ENCODE data around the gene COL6A3.

COL6A3 gene

GRCh38 chr2:237413777-237414661 is at the start of gene COL6A3:
COL6A3 (minus strand) TSS chr2:237414164; CDS start chr2:237396817, 17,347 bp downstream.
- Histone ChIP-seq H3K4me3 (ENCODE audit: low read depth, low read length) (no peak within 1 kb of the TSS), H3K36me3 (ENCODE audit: control insufficient read depth in 2 of 2, insufficient read depth in 1 of 2, low read length in 2 of 2) (no peaks in the 10 kb centered on the region), H3K4me1 (ENCODE audit: control insufficient read depth, insufficient read depth, low read length) (no peaks in the 10 kb centered on the region), H3K27ac (ENCODE audit: extremely low read depth, low read depth, low read length) (no peak within 1 kb of the TSS), H3K9me3 (ENCODE audit: control insufficient read depth, insufficient read depth, low read depth, low read length) (no peaks in the 10 kb centered on the region)
- peak; percentile 51 for TF ChIP-seq ZNF335 (tag by site-specific recombination; conservative IDR thresholded peaks at IDR 0.05)
- TF ChIP-seq ZNF239 (tag by site-specific recombination; IDR thresholded peaks at IDR 0.05): no peak
- peak; percentile 45 for TF ChIP-seq ZFHX2 (tag by site-specific recombination; conservative IDR thresholded peaks at IDR 0.05)
- TF ChIP-seq ZNF398 (tag by site-specific recombination; IDR thresholded peaks at IDR 0.05): peak; percentile 72
- 0 out of 2 replicates have a peak, but pooled peaks have one; percentile 12 for TF ChIP-seq EGR2 (tag by site-specific recombination; IDR thresholded peaks at IDR 0.05; ENCODE audit: low read depth)
- POLR2A ChIA-PET: interaction anchor here (1.2 kb wide), 1 partner anchor 62 kb away, joined by 6 read pairs; no protein-coding TSS in a partner anchor
- CTCF ChIA-PET: interaction anchor here (0.7 to 1.9 kb wide), 5 partner anchors 8 to 292 kb away, joined by 3 to 5 read pairs (median 4); no protein-coding TSS in a partner anchor

- Histone ChIP-seq H3K9me3 (ENCODE audit: control insufficient read depth, insufficient read depth, low read depth, low read length) (no peaks in the 10 kb centered on the region), H3K27ac (ENCODE audit: extremely low read depth, low read depth, low read length) (no peak overlapping the region), H3K4me3 (ENCODE audit: low read depth, low read length) (no peak overlapping the region), H3K36me3 (ENCODE audit: control insufficient read depth in 2 of 2, insufficient read depth in 1 of 2, low read length in 2 of 2) (no peaks in the 10 kb centered on the region), H3K4me1 (ENCODE audit: control insufficient read depth, insufficient read depth, low read length) (no peaks in the 10 kb centered on the region)
- ChIA-PET CTCF (no interaction called here), POLR2A (no interaction called here)
- TF ChIP-seq ZNF76 (tag by site-specific recombination; IDR thresholded peaks at IDR 0.05; ENCODE audit: borderline replicate concordance, low read depth): no peak
- no peak for TF ChIP-seq RBAK (tag by site-specific recombination; IDR thresholded peaks at IDR 0.05)
- TF ChIP-seq ZNF221 (tag by site-specific recombination; IDR thresholded peaks at IDR 0.05; ENCODE audit: borderline replicate concordance): no peak
- no peak for TF ChIP-seq ZNF426 (tag by site-specific recombination; IDR thresholded peaks at IDR 0.05)
- no peak for TF ChIP-seq ZNF660 (tag by site-specific recombination; IDR thresholded peaks at IDR 0.05)
- TF ChIP-seq ZNF560 (tag by site-specific recombination; IDR thresholded peaks at IDR 0.05; ENCODE audit: borderline replicate concordance): no peak
- no peak for TF ChIP-seq ZBTB17 (tag by site-specific recombination; IDR thresholded peaks at IDR 0.05)
- no peak for TF ChIP-seq EGR2 (tag by site-specific recombination; IDR thresholded peaks at IDR 0.05; ENCODE audit: low read depth)
- TF ChIP-seq ATF2 (tag by site-specific recombination; IDR thresholded peaks at IDR 0.05; ENCODE audit: low read depth): no peak
- TF ChIP-seq KLF1 (tag by site-specific recombination; IDR thresholded peaks at IDR 0.05): no peak
Observed at GRCh38 chr2:237459741-237460174, 45.8 kb upstream of the COL6A3 start.

GRCh38 chr2:237459226-237459625 is 45.3 kb upstream of the COL6A3 start:
- H3K4me3 ChIP-seq (ENCODE audit: low read depth, low read length): no peak overlapping the region
- POLR2A ChIA-PET: no interaction called here
- CTCF ChIA-PET: no interaction called here
- no peaks in the 10 kb centered on the region for H3K9me3 ChIP-seq (ENCODE audit: control insufficient read depth, insufficient read depth, low read depth, low read length)
- no peaks in the 10 kb centered on the region for H3K36me3 ChIP-seq (ENCODE audit: control insufficient read depth in 2 of 2, insufficient read depth in 1 of 2, low read length in 2 of 2)
- H3K27ac ChIP-seq (ENCODE audit: extremely low read depth, low read depth, low read length): no peak overlapping the region
- H3K4me1 ChIP-seq (ENCODE audit: control insufficient read depth, insufficient read depth, low read length): no peaks in the 10 kb centered on the region
- TF ChIP-seq HIC1 (tag by site-specific recombination; IDR thresholded peaks at IDR 0.05): no peak
- TF ChIP-seq ZNF26 (tag by site-specific recombination; IDR thresholded peaks at IDR 0.05): no peak
